Pancreas (tissue), 10 donors: Measurements from ENCODE around the gene CFHR2. TPM values are rescaled to one million over a fixed set of nuclear protein-coding genes. Genes with fewer than 3 reads are reported as not detected.
"Not testable (repeated sequence)": the region's sequence is repeated elsewhere in the genome, so short reads cannot be mapped to it uniquely, and the experiment has no call there.

Experiments
- ATAC-seq, 4 donors: fragments of 200-7000 bp; cut with Tn5 transposase; one replicate each; pipeline versions ENCODE4 v1.8.0 to v1.9.1; 2020; ENCODE audit warnings: mild to moderate bottlenecking in 4 of 4, moderate library complexity in 4 of 4
- DNase-seq, 6 donors: peaks; one replicate each; pipeline ENCODE4 v3.0.0-alpha.2; 2020
- FAIRE-seq: peaks from 2 replicates; lab custom pipeline; 2012; peaks lifted over from hg19 to GRCh38; lab: Jason Lieb, UNC
- H3K27ac ChIP-seq, 4 donors: fragments of 200-600 bp; sonication (generic); 1 replicate in 3 of 4; 2 replicates in 1 of 4; pipeline versions ENCODE4 v1.5.0 to v1.8.0; 2020
- H3K27me3 ChIP-seq, 4 donors: fragments of 200-600 bp; one replicate each; pipeline ENCODE4 v1.8.0; 2021
- H3K36me3 ChIP-seq, 3 donors: fragments of 200-600 bp; sonication (generic) in 1 of 3; one replicate each; pipeline versions ENCODE4 v1.5.0 to v1.8.0; 2020 to 2021
- H3K4me1 ChIP-seq, 3 donors: fragments of 200-600 bp; one replicate each; pipeline ENCODE4 v1.8.0; 2021
- H3K4me3 ChIP-seq, 4 donors: fragments of 200-600 bp; sonication (generic) in 2 of 4; one replicate each; pipeline versions ENCODE4 v1.5.0 to v1.8.0; 2020 to 2021
- H3K9me3 ChIP-seq, 4 donors: fragments of 200-600 bp; one replicate each; pipeline ENCODE4 v1.8.0; 2021
- CTCF ChIP-seq, 4 donors: fragments of 200-600 bp; sonication (generic) in 3 of 4; IDR thresholded peaks; one replicate each; pipeline versions ENCODE4 v1.5.0 to v1.8.0; 2021; ENCODE audit warnings: antibody characterized with exemption in 4 of 4
- WGBS, 2 donors: extraction: QIAGEN DNeasy Blood & Tissue Kit; methylation state at CpG; one replicate each; pipeline ENCODE4 v1.1.7; 2013; 5-methylcytosine and 5-hydroxymethylcytosine counted together
- intact Hi-C, 3 donors: fragments of 100-400 bp; cut with DNase I; formaldehyde crosslinking; loops; one replicate each; pipeline versions ENCODE4 v1.11.1 to v1.14.2; 2022
- polyA plus RNA-seq, 2 donors: library from polyadenylated mRNA; stranded (reverse); fragments of 200-250 nt; gene quantifications; one replicate each; pipeline ENCODE4 v1.2.3, GENCODE V29; 2013
- total RNA-seq, 6 donors: library from RNA; stranded (reverse); fragmentation: NEBNext Ultra II Directional in 4 of 6; extraction: Animal tissue kit (Norgen Biotek cat#: 25700) in 4 of 6; gene quantifications; one replicate each; pipeline versions ENCODE4 v1.2.1 to v1.2.4, GENCODE V29; 2021 to 2023
- donor health status: healthy with polysubstance abuse.
- donor health status: DM: no; HTN: no; CAD: no; lungs with moderate emphysema.
- donor health status: DM: no; HTN: no; CAD: no.
- donor health status: control.
- donor health status: control.
- donor health status: Bipolar disorder and iron deficiency.
- donor health status: DM: yes; HTN: yes; CAD: no.
- donor health status: DM: no; HTN: no; CAD: no.
- donor health status: DM: no; HTN: no; CAD: no.
- donor health status: DM: yes; HTN: yes; CAD: no.

CFHR2 gene
- total and polyA plus RNA-seq, 8 donors = 0.25 to 0.28 TPM; not detected in 6

- WGBS, 2 donors = 84 to 91% methylated on average over 31 to 32 of the region's 32 CpGs
- Histone ChIP-seq H3K27me3 (no peaks in the 10 kb centered on the region), H3K36me3 (no peaks in the 10 kb centered on the region), H3K4me3 (no peak overlapping the region), H3K9me3 (no peaks in the 10 kb centered on the region), H3K4me1 (no peaks in the 10 kb centered on the region), H3K27ac (no peak overlapping the region)
- FAIRE-seq = no peak
- intact Hi-C loops = no loop called here
- TF ChIP-seq CTCF (IDR thresholded peaks at IDR 0.05) = no peak
- no peak for ATAC-seq
- DNase-seq = peak in 1 of 6 donors; percentile 47
These were observed 9.9 kb upstream of the CFHR2 start for GRCh38 chr1:196933531-196934189.

DNA sequence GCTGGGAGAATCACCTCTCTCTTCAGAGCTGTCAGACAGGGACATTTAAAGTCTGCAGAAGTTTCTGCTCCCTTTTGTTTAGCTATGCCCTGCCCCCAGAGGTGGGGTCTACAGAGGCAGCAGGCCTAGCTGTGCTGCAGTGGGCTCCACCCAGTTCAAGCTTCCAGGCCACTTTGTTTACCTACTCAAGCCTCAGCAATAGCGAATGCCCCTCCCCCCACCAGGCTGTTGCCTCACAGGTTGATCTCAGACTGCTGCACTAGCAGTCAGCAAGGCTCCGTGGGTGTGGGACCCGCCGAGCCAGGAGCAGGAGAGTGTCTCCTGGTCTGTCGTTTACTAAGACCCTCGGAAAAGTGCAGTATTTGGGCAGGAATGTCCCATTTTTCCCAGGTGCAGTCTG is 2.1 kb upstream of the CFHR2 start:
- H3K4me3 ChIP-seq, H3K9me3 ChIP-seq, H3K27me3 ChIP-seq, H3K27ac ChIP-seq, intact Hi-C loops, FAIRE-seq, H3K36me3 ChIP-seq, H3K4me1 ChIP-seq, ATAC-seq: not testable (repeated sequence)
- peak in 1 of 6 donors; percentile 28 for DNase-seq
- 35 to 50% methylated on average over 6 of the region's 6 CpGs for WGBS, 2 donors

GRCh38 chr1:196951711-196952394 is 8.3 kb downstream of the CFHR2 start:
- H3K4me3 ChIP-seq = no peak overlapping the region
- WGBS, 2 donors = 47 to 54% methylated on average over 2 of the region's 2 CpGs
- H3K27me3 ChIP-seq = no peaks in the 10 kb centered on the region
- no peak for FAIRE-seq
- H3K9me3 ChIP-seq = no peaks in the 10 kb centered on the region
- H3K4me1 ChIP-seq = no peaks in the 10 kb centered on the region
- ATAC-seq = no peak
- intact Hi-C loops = no loop called here
- no peak overlapping the region for H3K27ac ChIP-seq
- DNase-seq = no peak
- H3K36me3 ChIP-seq = no peaks in the 10 kb centered on the region
- no peak for TF ChIP-seq CTCF (IDR thresholded peaks at IDR 0.05)

DNA sequence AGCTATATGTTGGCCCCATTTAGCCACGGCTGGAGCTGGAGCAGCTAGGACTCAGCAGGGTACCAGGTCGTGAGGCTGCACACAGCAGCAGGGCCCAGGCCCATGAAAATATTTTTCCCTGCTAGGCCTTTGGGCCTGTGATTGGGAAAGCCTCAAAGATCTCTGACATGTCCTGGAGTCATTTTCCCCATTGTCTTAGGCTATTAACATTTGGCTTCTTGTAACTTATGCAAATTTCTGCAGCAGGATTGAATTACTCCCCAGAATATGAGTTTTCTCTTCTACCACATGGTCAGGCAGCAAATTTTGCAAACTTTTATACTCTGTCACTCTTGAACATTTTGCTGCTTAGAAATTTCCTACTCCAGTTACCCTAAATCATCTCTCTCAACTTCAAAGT is 11.2 kb downstream of the CFHR2 start:
- Histone ChIP-seq H3K4me3 (no peak overlapping the region), H3K4me1 (no peaks in the 10 kb centered on the region), H3K9me3 (no peaks in the 10 kb centered on the region), H3K36me3 (no peaks in the 10 kb centered on the region), H3K27me3 (no peaks in the 10 kb centered on the region), H3K27ac (no peak overlapping the region)
- intact Hi-C loops = no loop called here
- TF ChIP-seq CTCF (IDR thresholded peaks at IDR 0.05) = no peak
- FAIRE-seq (no peak), DNase-seq (no peak), ATAC-seq (no peak)
- 35 to 59% methylated on average over 2 of the region's 2 CpGs for WGBS, 2 donors

DNA sequence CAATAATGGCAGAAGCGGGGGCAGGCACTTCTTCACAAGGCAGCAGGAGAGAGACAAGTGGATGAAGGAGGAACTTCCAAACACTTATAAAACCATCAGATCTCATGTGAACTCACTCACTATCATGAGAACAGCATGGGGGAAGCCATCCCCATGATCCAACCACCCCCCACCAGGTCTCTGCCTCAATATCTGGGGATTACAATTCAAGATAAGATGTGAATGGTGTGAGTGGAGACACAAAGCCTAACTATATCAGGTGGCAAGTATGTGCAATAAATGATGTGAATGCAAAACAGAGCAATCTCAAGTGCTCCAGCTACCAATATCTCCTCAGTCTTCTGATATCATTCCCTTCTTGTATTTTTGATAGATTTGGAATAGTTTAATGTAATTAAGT is 12.4 kb downstream of the CFHR2 start:
- FAIRE-seq (no peak), ATAC-seq (no peak), DNase-seq (no peak)
- no peaks in the 10 kb centered on the region for H3K4me1 ChIP-seq
- no peak for TF ChIP-seq CTCF (IDR thresholded peaks at IDR 0.05)
- WGBS, 2 donors = 88 to 95% methylated on average over 1 of the region's 1 CpG
- H3K27ac ChIP-seq = no peak overlapping the region
- H3K4me3 ChIP-seq = no peak overlapping the region
- intact Hi-C loops = no loop called here
- H3K27me3 ChIP-seq = no peaks in the 10 kb centered on the region
- no peaks in the 10 kb centered on the region for H3K36me3 ChIP-seq
- H3K9me3 ChIP-seq = no peaks in the 10 kb centered on the region
